WI38 (cell line): Measurements from ENCODE around the gene HMOX1.

Experiments
- H3K4me3 ChIP-seq: 2 replicates; pipeline ENCODE4 v1.5.1; 2011; ENCODE audit warnings: low read depth, mild to moderate bottlenecking, control low read depth, low read length
- CTCF ChIP-seq: IDR thresholded peaks from 2 replicates; pipeline ENCODE4 v1.5.1; 2012; ENCODE audit warnings: low read depth, mild to moderate bottlenecking, control low read depth, low read length

HMOX1 gene

GRCh38 chr22:35384527-35384926 lies 3.6 kb downstream of the HMOX1 start:
- no peak for TF ChIP-seq CTCF
- no peak overlapping the region for H3K4me3 ChIP-seq

GRCh38 chr22:35384975-35385588 lies 4.2 kb downstream of the HMOX1 start:
- no peak for TF ChIP-seq CTCF
- no peak overlapping the region for H3K4me3 ChIP-seq

- no peak for TF ChIP-seq CTCF
Observed at GRCh38 chr22:35386670-35387288, 5.9 kb downstream of the HMOX1 start.

GRCh38 chr22:35390933-35391332 lies 10.0 kb downstream of the HMOX1 start:
- TF ChIP-seq CTCF: no peak

More at GRCh38 chr22:35386670-35387288, 5.9 kb downstream of the HMOX1 start:
- H3K4me3 ChIP-seq: no peak overlapping the region

DNA sequence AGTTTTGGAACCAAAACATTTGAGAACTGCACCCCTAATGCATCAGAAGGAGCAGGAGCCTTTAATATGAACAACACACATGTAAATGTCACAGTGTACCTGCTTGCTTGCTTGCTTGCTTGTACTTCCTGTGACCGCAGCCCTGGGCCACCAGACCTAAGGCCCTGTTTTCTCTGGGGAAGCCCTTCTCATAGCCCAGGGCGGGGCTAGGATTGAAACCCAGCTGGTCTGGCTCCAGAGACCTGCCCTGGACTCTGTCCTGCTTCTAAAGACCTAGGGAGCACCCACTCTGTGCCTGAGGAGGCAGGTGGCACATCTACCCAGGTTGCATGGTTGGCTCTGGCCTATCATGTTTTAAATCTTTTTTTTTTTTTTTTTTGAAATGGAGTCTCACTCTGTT lies 11.5 kb downstream of the HMOX1 start:
- no peak overlapping the region for H3K4me3 ChIP-seq
- no peak for TF ChIP-seq CTCF

More at GRCh38 chr22:35390933-35391332, 10.0 kb downstream of the HMOX1 start:
- H3K4me3 ChIP-seq: no peak overlapping the region

GRCh38 chr22:35393116-35394010 lies 12.5 kb downstream of the HMOX1 start:
- no peak for TF ChIP-seq CTCF
- no peak overlapping the region for H3K4me3 ChIP-seq

- no peak for TF ChIP-seq CTCF
Observed at GRCh38 chr22:35394011-35394312, 13.1 kb downstream of the HMOX1 start.

More at GRCh38 chr22:35394011-35394312, 13.1 kb downstream of the HMOX1 start:
- no peak overlapping the region for H3K4me3 ChIP-seq
